ENCODE data around the gene DDX41. TPM values are rescaled to one million over a fixed set of nuclear protein-coding genes. Genes with fewer than 3 reads are reported as not detected.

DDX41 gene
- total RNA-seq, 3 donors from 2014 or later = 203 to 220 (median 207) TPM

DNA sequence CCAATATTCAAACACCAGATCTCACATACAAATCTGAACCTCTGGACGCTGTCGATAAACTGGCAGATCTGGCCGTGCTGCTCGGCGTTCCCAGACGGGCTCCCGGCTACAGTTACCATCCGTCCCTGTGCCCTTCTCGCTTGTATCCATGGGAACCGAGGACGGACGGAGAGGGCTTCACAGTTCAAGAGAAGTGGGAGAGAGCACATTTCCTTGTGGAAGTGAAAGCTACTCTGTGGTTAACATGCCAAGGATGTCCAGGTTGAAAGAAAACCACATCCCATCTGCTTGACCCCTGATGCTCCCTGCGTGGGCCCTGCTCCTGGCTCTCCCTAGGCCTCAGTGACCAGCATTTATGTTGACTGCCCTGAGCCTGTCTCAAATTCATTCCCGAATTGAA is 37.0 kb downstream of the DDX41 start:
- no peaks in the 10 kb centered on the region for H3K27me3 Mint-ChIP-seq (ENCODE audit: low read depth)
- DNase-seq = no peak
- peaks cover 27% of the 10 kb centered on the region for H3K4me1 Mint-ChIP-seq (ENCODE audit: low read depth)
- H3K36me3 Mint-ChIP-seq (ENCODE audit: insufficient read depth) = no peaks in the 10 kb centered on the region
- H3K4me3 Mint-ChIP-seq = no peak overlapping the region
- H3K9me3 Mint-ChIP-seq = no peaks in the 10 kb centered on the region
- no peak for ATAC-seq

DNA sequence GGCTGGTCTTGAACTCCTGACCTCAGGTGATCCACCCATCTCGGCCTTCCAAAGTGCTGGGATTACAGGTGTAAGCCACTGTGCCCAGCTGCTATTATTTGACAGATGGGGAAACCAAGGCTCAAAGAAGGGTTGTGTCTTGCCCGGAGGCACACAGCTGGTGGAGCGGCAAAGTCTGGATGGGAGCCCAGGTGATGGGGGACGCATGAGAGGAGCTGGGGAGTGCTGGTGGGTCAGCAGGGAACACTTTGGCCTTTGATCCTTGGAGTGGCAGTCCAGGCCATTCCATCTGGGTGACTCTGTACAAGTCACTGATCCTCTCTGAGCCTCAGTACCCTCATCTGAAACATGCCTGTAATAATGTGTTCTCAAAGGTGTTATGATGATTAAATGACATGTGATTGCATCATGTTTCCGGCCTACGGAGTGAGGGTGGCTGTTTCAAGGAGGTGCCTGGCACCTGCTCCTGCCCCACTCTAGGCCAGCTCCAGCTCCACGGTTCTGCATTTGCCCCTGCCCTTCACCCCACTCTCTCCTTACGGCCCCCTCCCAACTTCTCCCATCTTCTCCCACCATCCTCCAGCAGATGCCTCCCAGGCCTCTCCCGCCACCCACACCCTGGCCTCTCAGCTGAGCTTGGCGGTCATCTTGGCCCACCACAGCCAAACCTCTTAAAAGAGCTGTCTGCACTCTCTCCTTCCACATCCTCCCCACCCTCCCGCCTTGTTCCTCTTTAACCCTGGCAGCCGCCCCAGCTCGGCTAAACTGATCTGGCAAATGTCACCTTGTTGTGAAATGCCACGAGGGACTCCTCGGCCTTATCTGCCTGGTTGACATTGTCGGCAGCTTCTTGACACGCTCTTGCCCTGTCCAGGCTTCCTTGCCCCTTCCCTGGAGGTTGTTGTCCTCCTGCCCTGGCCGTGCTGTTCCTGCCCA is 37.8 kb downstream of the DDX41 start:
- Mint-ChIP-seq H3K9me3 (no peaks in the 10 kb centered on the region), H3K4me1 (ENCODE audit: low read depth) (peaks cover 30% of the 10 kb centered on the region), H3K27me3 (ENCODE audit: low read depth) (peaks cover 3% of the 10 kb centered on the region), H3K4me3 (no peak overlapping the region), H3K36me3 (ENCODE audit: insufficient read depth) (no peaks in the 10 kb centered on the region)
- DNase-seq (peak; percentile 38), ATAC-seq (peak; percentile 73 to 80)

DNA sequence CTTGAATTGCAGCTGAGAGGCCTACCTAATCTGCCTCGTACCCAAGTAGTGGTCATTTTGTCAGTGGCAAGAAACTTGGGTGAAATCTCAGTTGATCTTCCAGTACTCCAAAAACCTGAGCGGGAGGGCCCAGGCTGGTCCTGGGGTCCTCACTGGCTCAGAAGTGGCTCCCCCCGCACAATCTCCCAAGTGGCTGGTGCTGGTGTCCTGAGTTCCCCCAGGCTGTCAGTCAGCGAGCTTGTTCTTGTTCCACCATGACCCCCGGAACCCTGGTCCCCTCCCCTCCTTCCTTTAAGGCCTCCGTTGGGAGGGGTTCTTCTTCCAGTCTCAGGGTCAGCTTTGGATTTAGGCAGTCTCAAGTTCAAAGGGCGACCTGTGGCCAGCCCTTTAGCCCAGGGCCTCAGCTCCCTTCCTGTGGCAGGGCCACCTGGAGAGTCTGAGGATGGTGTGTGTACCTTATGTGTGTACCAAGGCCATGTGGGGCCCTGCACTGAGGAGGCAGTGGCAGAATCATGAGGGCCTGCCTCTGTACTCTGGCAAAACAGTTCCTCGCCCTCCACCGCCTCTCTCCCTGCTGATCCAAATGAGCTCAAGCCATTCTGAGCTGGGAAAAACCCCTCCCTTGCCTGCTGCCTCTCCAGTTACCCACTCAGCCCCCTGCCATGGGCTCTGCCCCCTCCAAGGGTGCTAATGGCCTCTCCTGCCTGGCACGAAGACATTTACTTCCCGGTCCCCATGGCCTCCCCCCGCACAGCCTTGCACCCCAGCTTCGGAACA is 38.9 kb downstream of the DDX41 start:
- Mint-ChIP-seq H3K36me3 (ENCODE audit: insufficient read depth) (no peaks in the 10 kb centered on the region), H3K9me3 (no peaks in the 10 kb centered on the region), H3K4me3 (no peak overlapping the region), H3K27me3 (ENCODE audit: low read depth) (peaks cover 5% of the 10 kb centered on the region), H3K4me1 (ENCODE audit: low read depth) (peaks cover 32% of the 10 kb centered on the region)
- DNase-seq = no peak
- ATAC-seq = no peak

GRCh38 chr5:177476531-177477233 is 40.1 kb downstream of the DDX41 start:
- DNase-seq = no peak
- ATAC-seq = no peak
- H3K4me3 Mint-ChIP-seq = no peak overlapping the region
- no peaks in the 10 kb centered on the region for H3K36me3 Mint-ChIP-seq (ENCODE audit: insufficient read depth)
- H3K27me3 Mint-ChIP-seq (ENCODE audit: low read depth) = peaks cover 8% of the 10 kb centered on the region
- H3K4me1 Mint-ChIP-seq (ENCODE audit: low read depth) = peaks cover 38% of the 10 kb centered on the region
- no peaks in the 10 kb centered on the region for H3K9me3 Mint-ChIP-seq

GRCh38 chr5:177475563-177476427 is 41.0 kb downstream of the DDX41 start:
- no peaks in the 10 kb centered on the region for H3K36me3 Mint-ChIP-seq (ENCODE audit: insufficient read depth)
- H3K4me1 Mint-ChIP-seq (ENCODE audit: low read depth) = peaks cover 38% of the 10 kb centered on the region
- peaks cover 8% of the 10 kb centered on the region for H3K27me3 Mint-ChIP-seq (ENCODE audit: low read depth)
- ATAC-seq (no peak), DNase-seq (no peak)
- H3K4me3 Mint-ChIP-seq = no peak overlapping the region
- no peaks in the 10 kb centered on the region for H3K9me3 Mint-ChIP-seq

DNA sequence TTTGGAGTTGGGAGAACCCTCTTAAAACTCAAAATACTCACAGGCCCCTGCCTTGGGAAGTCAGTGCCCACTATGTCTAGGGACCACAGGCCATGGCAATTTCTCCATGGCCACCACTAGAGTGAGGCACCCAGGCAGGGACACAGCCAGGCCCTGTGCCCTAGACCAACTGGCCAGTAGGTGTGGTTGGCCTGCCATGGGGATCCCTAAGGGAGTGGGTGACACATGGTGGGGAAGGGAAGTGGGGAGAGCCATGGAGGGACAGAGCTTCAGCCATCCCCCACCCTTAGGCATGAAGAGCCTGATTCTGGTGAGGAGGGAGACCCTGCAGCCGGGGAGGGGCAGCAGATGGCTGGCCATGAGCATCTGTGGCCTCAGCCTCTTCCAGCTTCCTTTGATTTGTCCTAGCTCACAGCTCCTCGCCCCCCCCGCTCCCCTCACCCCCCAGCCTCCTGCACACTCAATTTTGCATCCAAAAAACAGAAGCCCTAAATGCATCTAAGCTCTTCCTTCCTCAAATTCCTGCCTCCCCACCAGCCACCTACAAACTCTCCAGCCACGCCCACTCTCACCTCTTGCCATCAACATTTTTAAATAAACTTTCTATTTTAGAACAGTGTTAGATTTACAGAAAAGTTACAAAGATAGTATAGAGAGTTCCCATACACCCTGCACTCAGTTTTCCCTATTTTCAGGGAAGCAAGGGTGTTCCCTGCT is 41.8 kb downstream of the DDX41 start:
- H3K27me3 Mint-ChIP-seq (ENCODE audit: low read depth) = peaks cover 8% of the 10 kb centered on the region
- H3K4me3 Mint-ChIP-seq = peak overlapping the region; percentile 64
- no peaks in the 10 kb centered on the region for H3K9me3 Mint-ChIP-seq
- ATAC-seq (no peak), DNase-seq (no peak)
- H3K36me3 Mint-ChIP-seq (ENCODE audit: insufficient read depth) = no peaks in the 10 kb centered on the region
- H3K4me1 Mint-ChIP-seq (ENCODE audit: low read depth) = peaks cover 38% of the 10 kb centered on the region

DNA sequence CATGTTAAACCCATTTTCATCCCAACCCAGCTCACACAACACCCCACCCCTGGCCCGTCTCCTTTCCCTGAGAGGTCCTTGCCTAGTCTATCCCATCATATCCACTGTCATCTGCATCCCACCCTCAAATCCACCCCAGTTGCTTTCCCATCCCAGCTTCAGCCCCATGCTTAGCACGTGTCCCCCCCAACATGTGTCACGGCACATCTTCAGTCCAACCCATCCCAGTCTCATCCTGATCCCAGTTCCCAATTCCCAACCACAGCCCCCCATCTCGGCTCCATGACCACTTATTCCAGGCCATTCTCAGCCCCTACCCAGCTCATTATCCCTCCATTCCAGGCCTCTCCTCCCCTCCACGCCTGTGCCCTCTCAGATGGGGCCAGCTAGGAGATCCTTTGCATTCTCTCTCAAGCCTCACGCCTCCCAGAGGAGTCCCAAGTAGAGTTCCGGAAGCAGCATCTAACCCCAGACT is 42.7 kb downstream of the DDX41 start:
- Mint-ChIP-seq H3K27me3 (ENCODE audit: low read depth) (peaks cover 8% of the 10 kb centered on the region), H3K9me3 (no peaks in the 10 kb centered on the region), H3K4me3 (peak overlapping the region; percentile 64), H3K36me3 (ENCODE audit: insufficient read depth) (no peaks in the 10 kb centered on the region), H3K4me1 (ENCODE audit: low read depth) (peaks cover 30% of the 10 kb centered on the region)
- ATAC-seq (no peak), DNase-seq (no peak)

DNA sequence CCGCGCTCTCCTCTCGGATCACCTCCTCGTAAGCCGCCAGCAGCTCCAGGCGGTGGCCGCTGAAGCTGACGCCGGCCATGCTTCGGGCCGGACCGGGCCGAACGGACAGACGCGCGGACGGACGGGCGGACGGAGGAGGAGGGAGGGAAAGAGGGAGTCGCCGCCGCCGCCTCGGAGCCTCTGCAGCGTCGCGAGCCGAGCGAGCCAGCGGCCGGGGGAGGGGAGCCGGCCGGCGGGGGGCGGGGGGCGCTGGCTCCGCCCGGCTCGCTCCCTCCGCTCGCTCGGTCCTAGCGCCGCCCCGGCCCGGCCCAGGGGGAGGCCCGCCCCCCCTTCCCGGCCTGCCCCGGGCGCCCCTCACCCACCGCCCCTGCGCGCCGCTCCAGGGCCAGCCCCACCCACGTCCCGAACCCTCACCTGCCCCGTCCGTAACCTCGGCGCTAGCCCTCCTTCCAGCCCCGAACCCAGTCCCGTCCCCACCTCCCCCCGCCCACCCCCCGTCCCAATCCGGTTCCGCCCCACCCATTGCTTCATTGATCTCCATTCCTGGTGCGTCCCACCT is 43.2 kb downstream of the DDX41 start, which contains the start of gene DBN1:
TSS of gene DBN1 (minus strand) at position 192 of the 559 bp plus-strand sequence. CDS start at position 79, 113 bp downstream.
- no peak for DNase-seq
- Mint-ChIP-seq H3K4me3 (peak within 1 kb of the TSS; percentile 72), H3K36me3 (ENCODE audit: insufficient read depth) (no peaks in the 10 kb centered on the region), H3K27me3 (ENCODE audit: low read depth) (peaks cover 8% of the 10 kb centered on the region), H3K9me3 (no peaks in the 10 kb centered on the region), H3K4me1 (ENCODE audit: low read depth) (peaks cover 24% of the 10 kb centered on the region)
- peak; percentile 50 to 52 for ATAC-seq

- peak; percentile 61 to 68 for ATAC-seq
- H3K9me3 Mint-ChIP-seq = no peaks in the 10 kb centered on the region
- peak overlapping the region; percentile 72 for H3K4me3 Mint-ChIP-seq
- peak; percentile 51 for DNase-seq
- H3K36me3 Mint-ChIP-seq (ENCODE audit: insufficient read depth) = no peaks in the 10 kb centered on the region
- H3K27me3 Mint-ChIP-seq (ENCODE audit: low read depth) = peaks cover 8% of the 10 kb centered on the region
- H3K4me1 Mint-ChIP-seq (ENCODE audit: low read depth) = peaks cover 24% of the 10 kb centered on the region
These were observed 44.0 kb downstream of the DDX41 start for GRCh38 chr5:177472460-177473442.

GRCh38 chr5:177471610-177472356 is 45.0 kb downstream of the DDX41 start:
- DNase-seq = no peak
- Mint-ChIP-seq H3K4me1 (ENCODE audit: low read depth) (peaks cover 24% of the 10 kb centered on the region), H3K27me3 (ENCODE audit: low read depth) (peaks cover 8% of the 10 kb centered on the region), H3K36me3 (ENCODE audit: insufficient read depth) (no peaks in the 10 kb centered on the region), H3K4me3 (peak overlapping the region; percentile 52), H3K9me3 (no peaks in the 10 kb centered on the region)
- peak; percentile 8 to 51 for ATAC-seq

DNA sequence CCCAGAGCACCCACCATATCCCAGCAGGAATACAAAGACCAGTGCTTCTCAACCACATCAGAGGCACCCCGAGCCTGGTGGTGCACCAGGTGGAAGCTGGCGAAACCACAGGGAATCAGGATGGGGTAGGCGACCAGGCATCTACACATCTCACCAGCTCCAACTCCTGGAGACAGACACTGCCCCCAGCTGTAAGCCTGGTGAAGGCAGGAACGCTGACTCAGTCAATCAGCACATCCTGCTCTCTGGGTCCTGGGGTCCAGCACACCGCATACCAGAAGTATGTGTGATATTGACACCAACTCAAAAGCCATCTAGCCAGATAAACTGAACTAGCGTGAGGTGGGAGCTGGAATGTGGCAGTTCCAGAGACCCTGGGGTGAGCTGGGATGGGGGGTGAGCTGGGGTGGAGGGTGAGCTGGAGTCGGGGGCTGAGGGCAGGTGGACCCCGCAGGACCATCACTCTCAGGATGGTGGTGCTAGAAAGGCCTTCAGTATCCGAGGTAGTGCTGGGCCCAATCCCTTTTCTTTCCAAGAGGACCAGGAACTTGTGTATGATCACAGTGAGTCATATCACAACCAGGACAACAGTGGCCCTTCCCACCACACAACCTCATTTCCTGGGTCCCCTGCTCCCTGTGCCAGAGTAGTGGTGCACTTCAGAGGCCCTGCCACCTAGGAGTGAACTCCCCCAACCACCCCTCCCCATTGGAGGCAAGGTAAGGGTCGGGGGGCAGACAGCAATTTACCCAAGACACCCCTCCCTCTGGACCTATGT is 45.8 kb downstream of the DDX41 start:
- Mint-ChIP-seq H3K27me3 (ENCODE audit: low read depth) (peaks cover 8% of the 10 kb centered on the region), H3K4me1 (ENCODE audit: low read depth) (peaks cover 20% of the 10 kb centered on the region), H3K9me3 (no peaks in the 10 kb centered on the region), H3K36me3 (ENCODE audit: insufficient read depth) (no peaks in the 10 kb centered on the region), H3K4me3 (peak overlapping the region; percentile 21)
- ATAC-seq = no peak
- no peak for DNase-seq
